NCI-H460 (cell line): ENCODE measurements around the gene PTGER4. TPM values are rescaled to one million over a fixed set of nuclear protein-coding genes. Genes with fewer than 3 reads are reported as not detected.

ENCODE experiments used
- DNase-seq: peaks from one replicate; pipeline ENCODE4 v3.0.0-alpha.2; 2016; ENCODE audit warnings: low read depth; ENCODE audit errors: extremely low read depth
- total RNA-seq: library from RNA; depleted of rRNA; stranded (reverse); fragments of >200 nt; shearing (Covaris generic); gene quantifications from 2 replicates; pipeline ENCODE4 v1.2.3, GENCODE V29; 2014

The PTGER4 gene
- total RNA-seq, 1 experiment from 2014 or later: 1.6 TPM

DNA sequence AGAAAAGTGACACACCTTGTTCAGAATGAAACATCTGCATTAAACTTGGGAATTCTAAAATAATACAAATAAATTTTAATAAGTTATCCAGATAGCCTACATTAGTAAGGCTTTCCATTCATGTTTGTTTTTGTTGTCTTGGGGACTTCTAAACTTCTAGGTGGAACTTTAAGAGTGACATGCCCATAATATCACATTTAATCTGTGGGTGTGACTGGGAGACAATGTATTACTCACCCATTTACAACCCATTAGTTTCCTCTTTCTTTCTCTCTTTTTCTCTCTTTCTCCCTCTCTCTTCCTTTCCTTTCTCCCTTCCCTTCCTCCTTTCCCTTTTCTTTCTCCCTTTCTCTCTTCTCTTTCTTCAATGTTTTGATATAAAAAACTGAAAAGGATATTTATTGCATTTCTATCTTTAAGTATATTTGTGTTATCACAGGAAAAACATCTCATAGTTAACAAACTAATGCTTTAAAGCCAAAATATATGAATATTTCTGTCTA is 12.5 kb upstream of the PTGER4 start:
- DNase-seq: no peak

DNA sequence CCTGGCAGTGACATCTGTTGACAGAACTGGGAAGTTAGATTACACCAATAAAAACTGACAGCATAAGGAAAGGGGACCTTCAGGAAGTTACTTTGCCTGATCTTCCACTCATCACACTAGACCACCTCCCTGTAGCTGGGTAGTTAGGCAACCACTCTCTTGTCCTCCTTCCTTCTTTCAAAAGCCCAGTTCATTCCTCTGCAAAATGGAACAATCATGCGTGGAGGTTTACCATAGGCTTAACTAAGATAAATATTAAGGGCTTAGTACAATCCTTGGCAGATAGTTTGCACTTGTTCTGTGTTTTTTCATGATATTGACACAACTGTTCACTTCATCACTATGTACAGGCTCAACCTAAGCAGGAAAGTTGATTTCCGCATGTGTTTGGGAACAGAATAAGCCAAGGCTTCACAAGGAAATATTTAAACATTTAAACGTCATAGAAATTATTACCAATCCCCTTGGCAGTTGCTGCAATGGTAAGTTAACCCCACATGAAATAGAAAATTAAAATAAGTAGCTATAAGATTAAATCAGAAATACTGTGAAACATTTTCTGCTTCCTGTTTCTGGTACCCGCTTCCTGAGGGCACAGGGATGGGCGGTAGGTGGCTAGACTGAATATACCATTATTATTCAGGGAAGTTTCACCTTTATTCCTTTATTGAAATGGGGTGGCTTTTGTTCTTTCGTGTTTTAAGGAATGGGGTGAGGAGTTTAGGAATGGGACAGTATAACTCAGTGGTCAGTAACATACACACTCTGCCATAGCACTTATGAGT is 9.9 kb upstream of the PTGER4 start:
- DNase-seq: no peak

DNA sequence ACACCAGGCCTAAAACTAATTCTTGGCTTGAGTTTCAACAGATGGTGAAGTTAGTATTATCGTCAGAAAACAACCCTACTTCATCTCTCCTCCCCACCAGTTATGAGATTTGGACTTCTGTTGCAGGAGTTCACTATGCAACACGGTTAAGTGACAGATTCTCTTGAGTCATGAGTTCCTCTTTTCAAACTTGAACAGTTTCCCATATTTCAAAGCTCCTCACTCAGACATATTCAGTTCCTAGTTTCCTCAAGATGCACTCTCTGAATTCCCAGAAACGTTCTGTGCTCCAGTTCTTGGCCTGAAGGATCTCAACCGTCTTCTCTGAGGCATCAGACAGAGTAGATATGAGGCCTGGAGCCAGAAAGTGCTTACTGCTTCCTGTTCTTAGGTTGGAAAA is 7.3 kb upstream of the PTGER4 start:
- no peak for DNase-seq

DNA sequence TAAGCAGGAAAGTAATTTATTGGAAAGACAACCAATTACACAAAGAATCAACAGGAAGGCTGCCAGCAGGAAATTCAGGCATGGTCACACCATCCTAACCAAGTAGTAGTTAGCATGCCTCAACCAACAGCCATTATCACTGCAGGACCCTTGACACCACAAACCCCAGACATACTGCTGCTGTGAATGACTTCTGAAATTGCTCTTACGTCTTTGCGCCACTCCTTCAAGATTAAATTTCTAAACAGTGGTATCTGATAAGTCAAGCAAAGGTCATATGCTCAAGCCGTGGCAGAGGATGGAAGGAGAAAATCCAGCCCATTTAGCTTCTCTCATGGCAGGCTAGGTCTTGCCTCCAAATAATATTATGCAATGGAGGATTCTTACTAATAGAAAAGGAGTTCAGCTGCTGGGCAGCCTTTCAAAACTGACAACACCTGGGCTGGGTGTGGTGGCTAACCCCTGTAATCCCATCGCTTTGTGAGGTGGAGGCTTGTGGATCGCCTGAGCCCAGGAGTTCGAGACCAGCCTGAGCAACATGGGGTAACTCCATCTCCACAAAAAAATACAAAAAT is 5.0 kb upstream of the PTGER4 start:
- DNase-seq: no peak

DNA sequence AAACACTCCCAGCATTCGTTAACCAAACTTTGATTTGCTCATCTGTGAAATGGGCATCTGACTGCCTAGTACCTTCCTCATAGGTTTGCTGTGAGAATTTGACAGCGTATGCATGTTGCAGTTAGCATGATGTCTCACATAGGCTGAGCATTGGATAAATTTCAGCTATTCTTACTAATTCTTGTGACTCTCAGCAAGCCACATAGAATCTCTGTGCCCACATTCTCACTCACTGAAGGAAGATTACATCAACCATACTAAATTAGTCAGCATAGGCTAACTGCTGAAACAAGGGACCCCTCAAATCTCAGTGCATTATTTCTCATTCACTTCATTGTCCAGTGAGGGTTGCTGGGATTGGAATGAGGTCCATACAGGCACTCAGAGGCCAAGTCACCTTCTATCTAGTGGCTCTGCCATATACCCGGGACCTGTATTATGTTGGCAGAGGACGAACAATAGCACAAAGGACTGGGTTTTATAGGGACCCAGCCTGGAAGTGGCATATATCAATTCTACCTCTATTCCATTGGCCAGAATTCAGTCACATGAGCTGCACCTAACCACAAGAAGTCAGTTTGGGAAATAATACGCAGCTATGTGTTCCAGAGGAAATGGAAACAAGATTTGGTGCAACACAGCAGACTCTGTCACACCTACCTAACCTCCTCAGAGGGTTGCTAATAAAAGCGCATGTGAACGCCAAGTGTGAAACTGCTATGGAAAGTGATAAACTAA is 4.2 kb upstream of the PTGER4 start:
- DNase-seq: no peak

DNA sequence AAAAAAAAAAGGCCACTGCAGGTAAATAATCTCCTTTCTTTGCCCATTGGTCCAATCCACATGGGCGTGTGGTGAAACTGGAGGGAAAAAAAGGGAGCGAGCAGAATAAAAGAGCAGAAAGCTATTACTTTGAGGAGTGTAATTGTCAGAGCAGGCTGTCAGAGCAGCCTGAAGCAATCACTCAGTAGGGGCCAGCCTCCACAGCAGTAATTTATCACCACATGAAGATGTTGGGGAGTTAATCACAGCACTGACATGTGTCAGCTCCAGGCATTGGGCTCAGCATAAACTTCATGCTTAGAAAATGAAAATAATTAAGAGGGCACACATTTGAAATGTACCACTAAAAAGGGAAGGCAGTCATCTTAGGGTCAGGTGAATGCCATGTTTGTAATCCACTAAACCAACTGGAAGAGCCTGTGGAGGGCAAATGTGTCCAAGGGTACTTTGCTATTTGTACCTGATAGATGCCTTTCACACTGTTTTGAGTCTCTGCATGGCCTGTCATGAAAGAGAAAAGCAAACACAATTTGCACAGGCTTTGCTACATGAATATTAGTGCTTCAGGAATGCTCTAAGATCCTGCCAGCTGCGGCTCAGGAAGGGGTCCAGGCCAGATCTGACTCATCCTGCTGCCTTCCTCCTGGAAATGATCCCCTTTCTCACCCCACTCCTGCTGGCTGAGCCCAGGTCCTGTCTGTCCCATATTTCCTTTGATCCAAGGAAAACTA is 2.9 kb upstream of the PTGER4 start:
- no peak for DNase-seq

DNA sequence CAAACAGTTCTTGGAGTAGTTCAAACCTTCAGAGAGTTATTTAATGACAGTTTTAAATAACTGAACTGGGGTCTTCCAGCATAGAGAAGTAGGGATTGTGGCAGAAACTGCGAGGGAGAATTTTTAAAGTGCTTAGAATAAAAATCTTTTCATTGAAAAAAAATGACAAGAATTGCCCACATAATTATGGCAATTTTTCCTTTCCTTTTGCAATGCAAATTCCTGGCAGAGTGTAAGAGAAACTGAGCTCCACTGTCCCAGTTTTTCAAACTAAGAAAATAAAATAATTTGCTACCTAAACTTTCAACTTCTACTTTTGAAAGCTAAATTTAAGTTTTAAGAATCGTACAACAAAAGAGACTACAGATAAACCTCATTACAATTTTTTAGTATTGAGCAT is 2.3 kb upstream of the PTGER4 start:
- DNase-seq: no peak

DNA sequence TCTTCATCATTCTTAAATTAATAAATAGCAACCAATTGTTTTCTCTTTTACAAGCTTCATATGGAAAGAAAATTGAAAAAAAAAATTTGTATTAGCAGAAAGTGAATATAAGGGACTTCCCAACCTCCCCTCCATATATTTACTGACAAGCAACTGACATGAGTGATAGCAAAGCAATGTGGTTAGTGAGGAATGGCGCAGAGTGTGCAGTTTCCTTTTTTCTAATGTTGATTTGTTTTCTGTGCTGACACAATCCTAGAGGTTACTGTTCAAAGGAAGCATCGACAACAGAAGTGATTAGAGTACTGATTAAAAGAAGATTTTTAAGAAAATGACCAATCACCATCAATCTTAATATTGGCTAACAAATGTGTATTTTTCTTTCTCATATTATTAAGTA is 1.7 kb upstream of the PTGER4 start:
- no peak for DNase-seq

DNA sequence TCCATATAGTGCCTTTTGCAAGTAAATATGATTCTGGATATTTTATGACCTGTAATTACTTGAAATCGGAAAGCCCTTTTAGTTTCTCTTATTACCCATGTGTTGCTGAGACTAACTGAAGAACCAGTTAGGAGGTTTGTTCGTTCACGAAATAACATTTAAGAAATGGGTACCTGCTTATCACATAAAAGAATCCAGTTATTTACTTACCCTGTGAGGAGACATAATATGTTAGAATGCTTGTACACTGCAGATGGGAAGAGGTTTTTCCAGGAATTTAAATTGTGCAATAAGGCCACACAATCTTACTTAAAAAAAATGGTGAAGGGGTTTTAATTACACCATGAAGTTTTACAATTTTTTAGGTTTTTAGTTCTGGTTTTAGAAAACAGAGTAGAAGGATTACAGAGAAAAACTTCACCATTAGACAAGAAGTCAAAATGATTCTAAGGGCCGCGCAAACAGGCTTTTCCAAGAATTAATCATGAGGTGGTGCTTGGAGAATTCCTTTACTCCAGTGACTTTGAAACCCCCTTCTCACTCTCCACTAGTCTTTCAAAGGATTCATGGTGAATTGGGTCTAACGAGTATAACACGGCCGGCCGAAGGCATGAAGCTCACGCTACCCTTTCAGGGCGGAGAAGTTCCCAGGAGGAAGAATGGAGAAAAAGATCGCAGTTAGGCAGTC is 1.1 kb upstream of the PTGER4 start:
- DNase-seq: no peak

DNA sequence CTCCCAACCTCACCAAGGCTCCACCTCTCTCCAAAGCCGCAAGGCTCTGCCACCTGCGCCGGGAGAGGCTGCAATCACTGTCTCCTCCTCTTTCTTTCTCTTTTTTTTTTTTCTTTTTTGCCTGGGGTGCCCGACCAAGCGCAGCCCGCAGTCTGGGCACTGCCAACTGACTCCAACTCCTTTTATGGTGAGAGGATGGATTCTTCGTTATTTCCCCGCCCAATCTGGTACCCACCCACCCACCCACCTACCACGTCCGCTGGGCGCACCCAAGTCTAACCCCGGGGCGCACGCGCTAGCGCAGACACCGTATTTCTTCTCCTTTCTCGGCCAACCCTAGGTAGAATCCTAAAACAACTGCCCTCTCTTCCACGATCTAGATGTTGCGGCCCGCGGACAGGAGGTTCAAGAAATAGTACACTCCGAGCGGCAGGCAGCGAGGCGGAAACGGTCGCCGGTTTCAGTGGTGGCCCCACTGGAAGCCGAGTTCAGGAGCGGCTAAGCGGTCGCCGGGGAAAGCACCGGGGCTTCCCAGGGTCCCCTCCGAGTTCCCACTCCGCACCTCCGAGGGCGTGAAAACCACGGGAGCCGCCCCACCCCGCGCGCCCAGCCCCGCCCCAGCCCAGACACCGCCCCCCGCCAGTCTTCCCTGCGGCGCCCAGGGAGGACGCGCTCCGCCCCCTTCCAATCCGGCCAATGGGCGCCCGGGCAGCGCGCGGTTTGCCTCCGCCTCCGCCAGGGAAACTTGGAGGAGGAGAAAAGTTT is 385 bp upstream of the PTGER4 start:
- peak; percentile 89 for DNase-seq

DNA sequence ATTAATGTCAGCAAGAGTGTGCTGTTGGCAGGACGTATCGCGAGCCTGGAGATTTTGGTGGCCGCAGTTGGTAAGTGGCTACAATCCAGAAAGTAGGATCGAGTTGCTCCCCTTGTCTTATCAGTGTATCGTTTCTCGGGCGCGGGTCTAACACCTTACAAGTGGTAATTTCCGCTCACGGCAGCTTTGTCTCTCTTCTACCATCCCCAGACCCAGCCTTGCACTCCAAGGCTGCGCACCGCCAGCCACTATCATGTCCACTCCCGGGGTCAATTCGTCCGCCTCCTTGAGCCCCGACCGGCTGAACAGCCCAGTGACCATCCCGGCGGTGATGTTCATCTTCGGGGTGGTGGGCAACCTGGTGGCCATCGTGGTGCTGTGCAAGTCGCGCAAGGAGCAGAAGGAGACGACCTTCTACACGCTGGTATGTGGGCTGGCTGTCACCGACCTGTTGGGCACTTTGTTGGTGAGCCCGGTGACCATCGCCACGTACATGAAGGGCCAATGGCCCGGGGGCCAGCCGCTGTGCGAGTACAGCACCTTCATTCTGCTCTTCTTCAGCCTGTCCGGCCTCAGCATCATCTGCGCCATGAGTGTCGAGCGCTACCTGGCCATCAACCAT is 1.1 kb downstream of the PTGER4 start:
- DNase-seq: no peak

DNA sequence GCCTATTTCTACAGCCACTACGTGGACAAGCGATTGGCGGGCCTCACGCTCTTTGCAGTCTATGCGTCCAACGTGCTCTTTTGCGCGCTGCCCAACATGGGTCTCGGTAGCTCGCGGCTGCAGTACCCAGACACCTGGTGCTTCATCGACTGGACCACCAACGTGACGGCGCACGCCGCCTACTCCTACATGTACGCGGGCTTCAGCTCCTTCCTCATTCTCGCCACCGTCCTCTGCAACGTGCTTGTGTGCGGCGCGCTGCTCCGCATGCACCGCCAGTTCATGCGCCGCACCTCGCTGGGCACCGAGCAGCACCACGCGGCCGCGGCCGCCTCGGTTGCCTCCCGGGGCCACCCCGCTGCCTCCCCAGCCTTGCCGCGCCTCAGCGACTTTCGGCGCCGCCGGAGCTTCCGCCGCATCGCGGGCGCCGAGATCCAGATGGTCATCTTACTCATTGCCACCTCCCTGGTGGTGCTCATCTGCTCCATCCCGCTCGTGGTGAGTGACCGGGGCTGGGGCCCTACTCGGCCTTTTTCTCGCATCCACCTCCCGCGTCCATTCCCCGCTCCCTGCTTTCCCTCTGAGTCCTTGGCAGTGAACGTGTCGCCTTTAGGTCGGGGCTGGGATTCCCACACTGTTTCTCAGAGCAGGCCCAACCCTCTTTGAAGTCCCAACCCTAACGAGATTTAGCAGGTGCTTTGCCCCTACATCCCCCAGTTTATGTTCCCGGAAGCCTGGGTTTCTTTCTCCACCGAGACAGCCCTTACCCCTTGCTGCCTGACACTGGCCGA is 1.8 kb downstream of the PTGER4 start:
- DNase-seq: no peak

DNA sequence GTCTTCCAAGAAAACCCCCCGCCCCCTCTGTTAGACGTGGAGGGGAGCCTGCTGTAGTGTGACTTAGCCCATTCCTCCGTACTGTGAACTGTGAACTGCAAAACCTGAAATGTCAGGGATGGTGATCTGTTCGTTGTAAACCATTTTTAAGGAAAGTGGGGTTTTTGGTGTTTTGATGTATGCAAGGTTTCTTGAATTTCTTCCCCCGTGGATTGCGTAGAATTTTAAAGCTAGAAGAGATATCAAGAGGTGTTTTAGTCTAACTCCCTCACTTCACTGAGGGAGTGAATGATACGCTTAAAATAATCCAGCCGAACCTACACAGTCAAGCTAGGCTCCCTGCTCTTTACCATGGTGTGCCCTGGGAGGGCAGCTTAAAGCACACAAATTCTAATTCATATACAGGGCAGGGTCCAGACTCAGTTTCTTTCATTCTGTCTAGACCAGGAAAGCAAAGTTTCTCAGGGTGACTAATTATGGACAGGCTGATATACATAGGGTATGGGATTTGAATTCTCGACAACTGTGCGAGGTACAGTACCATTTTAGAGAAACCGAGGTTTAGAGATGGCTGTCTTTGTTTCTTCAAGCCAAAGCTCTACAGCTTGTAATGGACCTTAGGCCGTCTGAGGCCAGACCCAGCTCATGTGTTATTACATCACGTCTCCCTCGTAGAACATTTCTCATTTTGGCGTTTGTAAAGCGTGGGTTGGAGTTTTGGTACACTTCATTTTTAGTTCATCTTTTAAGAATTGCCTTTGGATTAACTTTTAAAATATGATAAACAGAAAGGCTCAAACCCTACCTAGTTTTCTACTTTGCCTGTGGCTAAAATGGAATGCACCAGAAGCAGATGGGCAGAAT is 2.7 kb downstream of the PTGER4 start:
- no peak for DNase-seq

DNA sequence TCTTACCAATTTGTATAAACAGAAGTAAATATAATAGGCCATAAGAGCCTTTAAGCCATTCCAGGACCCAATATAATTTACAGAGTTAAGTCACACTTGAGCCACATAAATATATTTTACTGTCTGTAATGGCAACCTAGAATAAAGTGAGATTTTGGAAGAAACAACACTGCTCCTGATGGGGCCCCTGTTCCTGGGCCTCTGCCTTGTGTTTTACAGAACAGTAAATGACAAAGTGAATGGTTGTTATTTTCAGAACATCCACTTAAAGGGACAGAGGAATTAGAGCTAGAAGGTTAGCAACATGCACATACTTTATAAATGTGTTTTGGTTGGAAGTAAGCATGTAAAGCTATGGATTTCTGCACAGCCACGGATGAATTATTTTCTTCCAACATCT is 3.6 kb downstream of the PTGER4 start:
- no peak for DNase-seq

DNA sequence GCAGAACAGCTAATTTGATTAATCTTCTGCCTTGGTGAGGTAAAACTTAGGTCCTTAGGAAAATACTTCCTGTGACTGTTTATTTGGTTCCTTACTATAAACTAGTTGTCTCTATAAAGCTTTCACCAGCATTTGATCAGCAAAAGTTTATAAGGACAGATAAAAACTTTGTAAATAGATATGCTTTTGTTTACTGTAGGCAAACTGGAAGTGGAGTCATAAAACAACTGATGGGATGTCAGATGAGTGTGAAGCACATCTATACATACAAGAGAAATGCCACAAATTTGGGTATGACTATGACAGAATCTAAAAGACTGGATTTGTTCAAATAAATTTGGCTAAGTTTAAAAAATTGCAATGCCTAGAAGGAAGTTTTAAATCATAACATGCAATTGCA is 5.5 kb downstream of the PTGER4 start:
- no peak for DNase-seq

DNA sequence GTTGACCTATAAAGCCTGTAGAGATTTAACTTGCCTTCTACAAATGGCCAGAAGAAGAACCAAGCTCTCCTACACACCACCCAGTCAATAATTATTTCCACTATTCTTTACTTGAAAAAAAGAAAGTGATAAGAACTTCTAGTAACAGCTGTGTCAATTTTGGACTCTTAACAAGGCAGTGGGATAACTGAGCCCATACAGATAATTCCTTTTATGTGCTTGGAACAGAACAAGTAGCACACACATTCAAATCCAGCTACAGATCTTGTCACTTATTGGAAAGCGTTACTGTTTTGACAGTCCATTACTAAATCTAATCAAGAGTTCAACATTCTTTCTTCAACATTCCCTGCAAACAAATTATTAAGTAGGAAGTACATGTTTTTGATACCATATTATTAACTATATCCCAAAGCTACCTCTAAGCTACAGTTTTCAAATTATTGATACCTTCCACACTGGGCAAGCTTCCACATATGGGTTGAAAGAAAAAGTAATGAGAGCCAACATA is 6.3 kb downstream of the PTGER4 start:
- DNase-seq: no peak

DNA sequence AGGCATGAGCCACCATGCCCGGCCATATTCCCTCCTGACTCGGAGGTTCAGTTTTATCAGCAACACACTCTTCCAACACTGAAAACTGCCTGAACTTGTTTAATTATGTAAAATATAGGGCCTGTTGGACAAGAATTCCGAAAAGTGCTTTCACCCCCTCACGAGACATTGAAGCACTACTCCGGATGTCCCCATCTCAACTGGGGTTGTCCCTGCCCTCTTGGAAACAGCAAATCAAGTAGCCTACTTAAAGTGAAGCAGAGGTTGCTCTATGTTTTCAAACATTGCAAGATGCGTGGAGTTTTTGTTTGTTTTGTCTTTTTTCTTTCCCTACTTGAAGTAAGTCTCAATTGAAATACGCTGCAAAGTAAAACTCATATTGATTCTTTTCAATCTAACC is 7.6 kb downstream of the PTGER4 start:
- no peak for DNase-seq
